ENCODE measurements around the gene LGR6. TPM values are rescaled to one million over a fixed set of nuclear protein-coding genes. Genes with fewer than 3 reads are reported as not detected.
A peak's percentile ranks its signal among the peaks of the same experiment; 100 is the strongest.

The LGR6 gene
- total RNA-seq, 1 experiment from 2014 or later, result 0.26 TPM

GRCh38 chr1:202310746-202311145 is 117.1 kb downstream of the LGR6 start:
- no peaks in the 10 kb centered on the region for H3K9me3 ChIP-seq (ENCODE audit: low read length)
- DNase-seq (no peak), ATAC-seq (no peak)
- no peak overlapping the region for H3K9ac ChIP-seq (ENCODE audit: low read length)
- no peak overlapping the region for H3K4me2 ChIP-seq (ENCODE audit: low read length)
- H2AFZ ChIP-seq (ENCODE audit: low read length), result no peak overlapping the region
- CTCF ChIA-PET, result no interaction called here
- no peaks in the 10 kb centered on the region for H4K20me1 ChIP-seq (ENCODE audit: low read length)
- H3K4me1 ChIP-seq (ENCODE audit: insufficient read depth, low read length), result no peaks in the 10 kb centered on the region
- POLR2A ChIA-PET (ENCODE audit: unreplicated experiment), result no interaction called here
- H3K27ac ChIP-seq (ENCODE audit: low read length), result no peak overlapping the region
- no peak overlapping the region for H3K4me3 ChIP-seq (ENCODE audit: low read length)
- H3K36me3 ChIP-seq (ENCODE audit: low read depth, low read length), result no peaks in the 10 kb centered on the region
- intact Hi-C loops (cut with micrococcal nuclease), result no loop called here
- no peaks in the 10 kb centered on the region for H3K79me2 ChIP-seq (ENCODE audit: low read length)
- H3F3A ChIP-seq (ENCODE audit: low read length, unreplicated experiment), result no peaks in the 10 kb centered on the region
- BruUV-seq (replicated peaks), result no TSS peak
- TF ChIP-seq EZH2 (IDR thresholded peaks at IDR 0.05; ENCODE audit: low read length, unreplicated experiment) (no peak), EZH2phosphoT487 (IDR thresholded peaks at IDR 0.05; ENCODE audit: borderline replicate concordance, low read length) (no peak), CTCF (conservative IDR thresholded peaks at IDR 0.05; ENCODE audit: low read depth, low read length) (no peak)
- H3K27me3 ChIP-seq (ENCODE audit: low read length), result no peaks in the 10 kb centered on the region
- H3K9me2 ChIP-seq (replicated peaks; ENCODE audit: low read length), result no peaks in the 10 kb centered on the region

DNA sequence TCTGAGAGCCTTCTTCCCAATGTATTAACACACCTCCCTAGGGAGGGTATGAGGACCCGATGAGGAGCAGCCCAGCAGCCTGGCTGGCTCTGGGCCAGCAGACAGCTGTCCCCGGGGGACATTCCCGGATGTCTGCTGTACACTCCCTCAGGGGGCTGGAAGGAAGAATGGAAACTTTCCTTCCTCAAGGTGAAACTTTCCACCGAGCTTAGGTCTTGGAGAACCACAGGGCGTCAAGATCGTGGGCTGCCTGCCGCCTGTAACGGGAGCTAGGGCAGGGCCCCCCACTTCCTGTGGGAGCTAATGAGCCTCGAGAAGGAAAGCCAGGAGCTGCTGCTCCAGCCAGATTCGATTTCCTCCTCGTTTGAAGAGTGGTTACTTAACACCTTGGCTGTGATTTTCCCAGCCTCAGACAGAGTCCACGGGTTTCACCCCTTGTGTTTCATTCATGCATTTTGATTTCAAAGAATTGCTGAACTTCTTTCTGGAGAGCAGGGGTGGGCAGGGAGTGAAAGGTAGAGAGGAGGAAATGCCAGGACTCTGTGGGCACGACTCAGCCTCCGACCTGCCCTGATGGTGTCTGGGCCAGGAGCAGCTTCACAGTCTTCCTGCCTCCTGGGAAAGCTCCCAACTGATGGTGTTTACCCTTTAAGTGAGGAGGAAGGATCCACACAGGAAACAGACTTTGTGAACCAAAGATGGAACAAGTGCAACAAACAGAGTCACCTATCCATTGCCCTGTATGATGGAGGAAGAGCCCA is 118.5 kb downstream of the LGR6 start:
- ChIA-PET POLR2A (ENCODE audit: unreplicated experiment) (interaction anchor here (0.6 kb wide), 1 partner anchor 12 kb away, joined by 4 read pairs; no protein-coding TSS in a partner anchor), CTCF (no interaction called here)
- Histone ChIP-seq H3K27me3 (ENCODE audit: low read length) (no peaks in the 10 kb centered on the region), H3K9me2 (replicated peaks; ENCODE audit: low read length) (no peaks in the 10 kb centered on the region), H4K20me1 (ENCODE audit: low read length) (no peaks in the 10 kb centered on the region), H3K9me3 (ENCODE audit: low read length) (no peaks in the 10 kb centered on the region), H3F3A (ENCODE audit: low read length, unreplicated experiment) (no peaks in the 10 kb centered on the region), H3K4me2 (ENCODE audit: low read length) (no peak overlapping the region), H3K79me2 (ENCODE audit: low read length) (no peaks in the 10 kb centered on the region), H3K4me1 (ENCODE audit: insufficient read depth, low read length) (no peaks in the 10 kb centered on the region), H3K27ac (ENCODE audit: low read length) (no peak overlapping the region), H3K9ac (ENCODE audit: low read length) (no peak overlapping the region), H3K4me3 (ENCODE audit: low read length) (no peak overlapping the region), H2AFZ (ENCODE audit: low read length) (no peak overlapping the region), H3K36me3 (ENCODE audit: low read depth, low read length) (no peaks in the 10 kb centered on the region)
- ATAC-seq (peak; percentile 46), DNase-seq (peak; percentile 10)
- no TSS peak for BruUV-seq (replicated peaks)
- TF ChIP-seq EZH2 (IDR thresholded peaks at IDR 0.05; ENCODE audit: low read length, unreplicated experiment), result no peak
- intact Hi-C loops (cut with micrococcal nuclease), result no loop called here

GRCh38 chr1:202315576-202316168 is 122.1 kb downstream of the LGR6 start:
- no TSS peak for BruUV-seq (replicated peaks)
- no peaks in the 10 kb centered on the region for H3K36me3 ChIP-seq (ENCODE audit: low read depth, low read length)
- H2AFZ ChIP-seq (ENCODE audit: low read length), result no peak overlapping the region
- DNase-seq (peak; percentile 73), ATAC-seq (peak; percentile 91)
- no peak for TF ChIP-seq EZH2 (IDR thresholded peaks at IDR 0.05; ENCODE audit: low read length, unreplicated experiment)
- TF ChIP-seq EZH2phosphoT487 (IDR thresholded peaks at IDR 0.05; ENCODE audit: borderline replicate concordance, low read length), result no peak
- peak; percentile 93 for TF ChIP-seq CTCF (conservative IDR thresholded peaks at IDR 0.05; ENCODE audit: low read depth, low read length)
- no peaks in the 10 kb centered on the region for H3K4me1 ChIP-seq (ENCODE audit: insufficient read depth, low read length)
- intact Hi-C loops (cut with micrococcal nuclease), result loop anchor here (1.0 kb wide), 2 partner anchors 41 to 122 kb away; partner anchors contain the start of gene LGR6
- H4K20me1 ChIP-seq (ENCODE audit: low read length), result no peaks in the 10 kb centered on the region
- no peaks in the 10 kb centered on the region for H3K79me2 ChIP-seq (ENCODE audit: low read length)
- H3K4me2 ChIP-seq (ENCODE audit: low read length), result no peak overlapping the region
- H3K27me3 ChIP-seq (ENCODE audit: low read length), result no peaks in the 10 kb centered on the region
- ChIA-PET CTCF (no interaction called here), POLR2A (ENCODE audit: unreplicated experiment) (no interaction called here)
- H3K4me3 ChIP-seq (ENCODE audit: low read length), result no peak overlapping the region
- H3K9ac ChIP-seq (ENCODE audit: low read length), result no peak overlapping the region
- no peak overlapping the region for H3K27ac ChIP-seq (ENCODE audit: low read length)
- H3K9me2 ChIP-seq (replicated peaks; ENCODE audit: low read length), result no peaks in the 10 kb centered on the region
- H3F3A ChIP-seq (ENCODE audit: low read length, unreplicated experiment), result no peaks in the 10 kb centered on the region
- H3K9me3 ChIP-seq (ENCODE audit: low read length), result no peaks in the 10 kb centered on the region

Measured in PC-3 (cell line).